NOMO-1 treated with dmso at 0.1 percent for 144 hours (cell line): Measurements from ENCODE around the gene CNOT6L.
A peak's percentile ranks its signal among the peaks of the same experiment; 100 is the strongest.

Source experiments
- DNase-seq: peaks from one replicate; lab custom pipeline; 2025; ENCODE audit not compliant: unreplicated experiment; lab: John Stamatoyannopoulos, UW

The CNOT6L gene

GRCh38 chr4:77820649-77821561 is 1.7 kb upstream of the CNOT6L start:
- DNase-seq: peak; percentile 24

- DNase-seq: peak; percentile 86
Measured at GRCh38 chr4:77819843-77820648, 878 bp upstream of the CNOT6L start.

- DNase-seq: no peak
Measured at GRCh38 chr4:77819404-77819842, 255 bp upstream of the CNOT6L start.

- DNase-seq: peak; percentile 80
Measured at GRCh38 chr4:77818073-77818601, 1.0 kb downstream of the CNOT6L start.

GRCh38 chr4:77817304-77818072 is 1.7 kb downstream of the CNOT6L start:
- no peak for DNase-seq

GRCh38 chr4:77816546-77816945 is 2.6 kb downstream of the CNOT6L start:
- DNase-seq: no peak

- DNase-seq: no peak
Measured at GRCh38 chr4:77815636-77816035, 3.5 kb downstream of the CNOT6L start.

GRCh38 chr4:77805840-77806239 is 13.3 kb downstream of the CNOT6L start:
- no peak for DNase-seq

GRCh38 chr4:77804471-77804870 is 14.7 kb downstream of the CNOT6L start:
- no peak for DNase-seq

GRCh38 chr4:77802402-77802801 is 16.8 kb downstream of the CNOT6L start:
- DNase-seq: no peak

- DNase-seq: no peak
Measured at GRCh38 chr4:77801260-77801608, 17.9 kb downstream of the CNOT6L start.

GRCh38 chr4:77800483-77801259 is 18.5 kb downstream of the CNOT6L start:
- no peak for DNase-seq

GRCh38 chr4:77800077-77800476 is 19.1 kb downstream of the CNOT6L start:
- no peak for DNase-seq

- no peak for DNase-seq
Measured at GRCh38 chr4:77798385-77798784, 20.8 kb downstream of the CNOT6L start.

GRCh38 chr4:77797239-77797638 is 21.9 kb downstream of the CNOT6L start:
- DNase-seq: no peak

GRCh38 chr4:77795326-77795725 is 23.8 kb downstream of the CNOT6L start:
- DNase-seq: no peak

- DNase-seq: no peak
Measured at GRCh38 chr4:77790146-77790545, 29.0 kb downstream of the CNOT6L start.

- DNase-seq: no peak
Measured at GRCh38 chr4:77788990-77789389, 30.2 kb downstream of the CNOT6L start.

- DNase-seq: no peak
Measured at GRCh38 chr4:77787969-77788368, 31.2 kb downstream of the CNOT6L start.

GRCh38 chr4:77785669-77786068 is 33.5 kb downstream of the CNOT6L start:
- DNase-seq: no peak
